GM18520 (cell line): Measurements from ENCODE around the gene OR2T10.
"Not testable (repeated sequence)": the region's sequence is repeated elsewhere in the genome, so short reads cannot be mapped to it uniquely, and the experiment has no call there.

Source experiments
- ATAC-seq: cut with Tn5 transposase; IDR thresholded peaks from one replicate; pipeline ENCODE4 v1.9.1; 2021; ENCODE audit not compliant: unreplicated experiment

OR2T10 gene

DNA sequence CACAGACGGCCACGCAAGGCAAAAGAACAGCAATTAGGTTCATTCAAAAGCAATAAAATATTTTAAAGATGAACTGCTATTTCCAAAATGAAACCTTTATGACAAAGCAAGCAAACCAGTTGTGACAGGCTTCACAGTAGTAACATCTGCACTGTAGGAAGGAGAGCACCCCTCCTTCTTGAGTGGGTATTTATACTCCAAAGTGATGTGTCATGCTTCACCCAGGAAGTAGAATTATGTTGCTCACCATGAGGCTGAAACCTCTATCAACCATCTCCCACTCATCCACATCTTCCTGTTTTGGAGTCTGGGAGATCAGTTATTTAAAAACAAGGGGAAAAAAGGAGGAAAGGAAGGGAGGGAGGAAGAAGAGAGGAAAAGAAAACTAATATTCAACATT is 885 bp downstream of the OR2T10 start:
- no peak for ATAC-seq

DNA sequence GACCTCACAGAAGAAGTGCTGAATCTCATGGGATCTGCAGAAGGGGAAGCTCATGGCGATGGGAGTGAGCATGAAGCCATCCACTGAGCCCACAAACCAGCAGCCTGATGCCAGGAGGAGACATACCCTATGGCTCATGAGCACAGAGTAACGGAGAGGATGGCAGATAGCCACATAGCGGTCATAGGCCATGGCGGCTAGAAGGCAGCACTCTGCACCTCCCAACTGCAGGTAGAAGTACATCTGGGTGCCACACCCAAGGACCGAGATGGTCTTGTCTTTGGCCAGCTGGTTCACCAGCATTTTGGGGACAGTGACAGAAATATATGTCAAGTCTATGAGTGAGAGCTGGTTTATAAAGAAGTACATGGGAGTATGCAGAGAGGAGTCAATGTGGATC is 4.3 kb downstream of the OR2T10 start:
- no peak for ATAC-seq

DNA sequence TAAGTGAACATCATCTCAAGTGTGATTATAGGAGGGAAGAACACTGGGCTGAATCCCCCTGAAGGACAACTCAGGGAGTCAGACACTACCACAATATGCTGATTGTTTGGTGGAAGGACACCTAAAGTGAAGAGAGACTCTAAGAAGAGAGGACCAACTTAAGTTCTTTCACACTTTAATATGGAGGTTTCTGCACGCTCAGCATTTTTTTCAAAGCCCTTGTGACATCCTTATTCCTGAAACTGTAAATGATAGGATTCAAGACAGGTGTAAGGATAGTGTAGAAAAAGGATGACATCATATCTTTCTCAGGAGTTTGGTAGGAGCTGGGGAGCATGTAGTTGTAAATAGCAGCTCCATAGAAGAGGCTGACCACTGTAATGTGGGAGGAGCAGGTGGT is 4.8 kb downstream of the OR2T10 start:
- no peak for ATAC-seq

DNA sequence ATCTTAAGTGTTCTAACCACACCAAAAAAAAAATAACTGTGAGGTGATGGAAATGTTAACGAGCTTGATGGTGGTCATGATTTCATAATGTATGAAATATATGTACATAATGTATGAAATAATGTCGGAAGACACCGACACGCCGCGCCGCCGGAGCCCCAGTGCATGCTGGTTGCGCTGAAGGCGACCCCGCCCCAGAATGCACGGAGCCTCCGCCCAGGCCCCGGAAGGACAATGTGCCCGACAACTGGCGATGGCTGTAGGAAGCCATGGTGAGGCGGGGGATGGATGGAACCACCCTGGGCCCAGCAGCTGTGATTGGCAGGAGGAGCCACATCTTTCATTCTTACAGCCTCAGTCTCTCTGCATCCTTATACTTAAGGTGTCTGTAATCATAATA is 7.4 kb downstream of the OR2T10 start:
- ATAC-seq: no peak

DNA sequence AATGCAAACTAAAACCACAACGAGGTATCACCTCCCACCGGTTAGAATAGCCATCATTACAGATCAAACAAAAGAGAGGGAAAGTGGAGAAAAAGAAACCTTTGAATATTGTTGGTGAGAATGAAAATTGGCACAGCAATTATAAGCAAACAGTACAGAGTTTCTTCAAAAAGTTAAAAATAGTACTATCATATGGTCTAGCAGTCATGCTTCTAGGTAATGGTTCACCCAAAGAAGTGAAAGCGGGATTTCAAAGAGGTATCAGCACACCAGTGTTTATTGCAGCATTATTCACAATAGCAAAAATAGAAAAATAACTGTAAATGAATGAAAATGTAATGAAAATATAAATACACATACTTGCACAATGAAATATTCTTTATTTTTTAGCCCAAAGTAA is 8.2 kb downstream of the OR2T10 start:
- ATAC-seq: no peak

DNA sequence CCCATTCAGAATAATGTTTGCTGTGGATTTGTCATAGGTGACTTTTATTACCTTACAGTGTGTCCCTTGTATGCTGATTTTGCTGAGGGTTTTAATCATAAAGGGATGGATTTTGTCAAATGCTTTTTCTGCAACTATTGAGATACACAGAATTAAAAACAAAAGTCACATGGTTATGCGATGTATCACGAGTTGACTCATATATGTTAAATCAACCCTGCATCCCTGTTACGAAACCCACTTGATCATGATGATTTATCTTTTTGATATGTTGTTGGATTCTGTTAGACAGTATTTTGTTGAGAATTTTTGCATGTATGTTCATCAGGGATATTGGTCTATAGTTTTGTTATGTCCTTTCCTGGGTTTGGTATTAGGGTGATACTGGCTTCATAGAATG is 12.2 kb downstream of the OR2T10 start:
- no peak for ATAC-seq

DNA sequence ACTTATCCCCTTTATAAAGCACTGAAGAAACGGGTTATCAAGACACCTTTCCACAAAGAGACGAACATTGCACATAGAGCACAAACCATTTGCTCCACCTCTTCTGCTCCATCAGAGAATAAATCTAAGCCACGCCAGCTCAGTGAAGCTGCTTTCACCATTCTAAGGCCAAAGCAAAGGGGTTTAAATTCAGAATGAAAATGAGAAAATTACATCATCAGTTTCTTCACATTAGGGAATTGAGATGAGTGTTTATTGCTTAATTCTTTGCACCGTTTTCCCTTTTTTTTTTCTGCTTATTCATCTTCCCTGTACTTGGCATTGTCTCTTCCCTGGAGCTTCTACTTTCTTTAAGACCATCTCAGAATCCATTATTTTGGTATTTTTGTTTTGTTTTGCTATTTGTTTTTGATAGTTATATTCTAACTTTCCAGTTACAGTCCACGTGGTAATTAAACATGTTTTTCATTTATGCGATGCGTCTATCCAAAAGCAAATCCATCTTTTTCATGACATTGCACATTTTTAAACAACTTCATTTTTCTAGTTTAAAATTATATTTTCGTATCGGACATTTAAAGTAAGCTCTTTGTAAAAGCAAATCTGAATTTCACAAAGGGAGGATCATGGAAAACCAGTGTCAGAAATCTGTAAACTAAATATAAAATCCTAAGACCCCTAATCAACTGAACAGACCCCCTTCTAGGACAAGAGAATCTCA is 21.1 kb downstream of the OR2T10 start:
- ATAC-seq: no peak

DNA sequence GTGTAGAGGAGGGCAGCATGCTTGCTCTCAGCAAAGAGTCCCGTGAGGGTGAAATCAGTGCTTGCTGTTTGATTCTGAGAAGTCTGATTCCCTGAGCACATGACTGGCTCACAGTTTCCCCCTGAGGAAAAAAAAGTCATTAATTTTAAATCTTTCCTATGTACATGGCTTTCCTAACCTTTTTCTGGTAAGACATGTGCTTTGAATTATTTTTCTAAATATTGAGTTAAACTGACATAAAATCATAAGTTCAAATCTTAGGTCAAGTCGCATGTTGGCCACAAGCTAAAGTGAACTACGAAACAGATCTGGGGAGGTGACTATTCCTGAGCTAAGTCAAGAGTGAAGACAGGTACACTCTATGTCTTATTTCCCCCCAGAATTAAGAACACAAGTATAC is 22.8 kb downstream of the OR2T10 start, which contains the start of gene OR2T34:
OR2T34 (minus strand) TSS at position 101 of the 400 bp plus-strand sequence; CDS start at position 101, 0 bp downstream.
- not testable (repeated sequence) for ATAC-seq

DNA sequence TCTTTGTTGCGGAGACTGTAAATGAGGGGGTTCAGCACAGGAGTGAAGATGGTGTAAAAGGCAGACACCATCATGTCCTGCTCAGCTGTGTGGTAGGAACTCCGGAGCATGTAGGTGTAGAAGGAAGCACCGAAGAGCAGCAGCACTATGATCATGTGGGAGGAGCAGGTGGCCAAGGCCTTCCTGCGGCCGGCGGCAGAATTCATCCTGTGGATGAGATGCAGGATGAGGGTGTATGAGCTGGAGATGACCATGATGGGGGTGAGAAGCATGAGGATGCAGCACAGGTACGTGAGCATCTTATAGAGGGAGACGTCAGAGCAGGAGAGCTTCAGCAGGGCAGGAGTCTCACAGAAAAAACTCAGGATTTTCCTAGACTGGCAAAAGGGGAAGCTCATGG is 23.6 kb downstream of the OR2T10 start:
- not testable (repeated sequence) for ATAC-seq

DNA sequence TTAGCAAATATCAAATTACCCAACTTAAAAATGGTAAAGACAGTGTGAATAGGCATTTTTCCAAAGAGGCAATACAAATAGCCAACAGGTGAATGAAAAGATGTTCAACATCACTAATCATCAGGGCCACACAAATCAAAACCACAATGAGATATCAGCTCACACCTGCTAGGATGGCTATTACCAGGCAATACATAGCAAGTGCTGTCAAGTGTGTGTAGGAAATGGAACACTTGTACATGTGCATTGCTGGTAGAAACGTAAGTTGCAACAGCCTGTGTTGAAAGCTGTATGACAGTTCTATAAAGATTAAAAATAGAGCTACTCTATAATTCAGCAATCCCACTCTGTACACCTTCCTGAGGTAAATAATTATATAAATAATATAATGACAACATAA is 25.5 kb downstream of the OR2T10 start:
- ATAC-seq: peak; percentile 80

DNA sequence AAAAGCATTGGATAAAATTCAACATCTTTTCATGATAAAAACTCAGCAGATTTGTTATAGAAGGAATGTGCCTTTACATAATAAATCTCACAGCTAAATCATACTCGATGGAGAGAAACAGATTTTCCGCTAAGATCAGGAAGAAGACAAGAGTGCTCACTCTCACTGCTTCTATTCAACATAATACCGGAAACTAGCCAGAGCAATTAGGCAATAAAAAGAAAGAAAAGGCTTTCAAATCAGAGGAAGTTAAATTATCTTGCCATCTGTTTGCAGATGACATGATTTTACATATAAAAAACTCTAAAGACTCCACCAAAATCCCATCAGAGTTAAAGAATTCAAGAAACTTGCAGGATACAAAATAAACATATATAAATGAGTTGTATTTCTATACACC is 26.7 kb downstream of the OR2T10 start:
- ATAC-seq: not testable (repeated sequence)

DNA sequence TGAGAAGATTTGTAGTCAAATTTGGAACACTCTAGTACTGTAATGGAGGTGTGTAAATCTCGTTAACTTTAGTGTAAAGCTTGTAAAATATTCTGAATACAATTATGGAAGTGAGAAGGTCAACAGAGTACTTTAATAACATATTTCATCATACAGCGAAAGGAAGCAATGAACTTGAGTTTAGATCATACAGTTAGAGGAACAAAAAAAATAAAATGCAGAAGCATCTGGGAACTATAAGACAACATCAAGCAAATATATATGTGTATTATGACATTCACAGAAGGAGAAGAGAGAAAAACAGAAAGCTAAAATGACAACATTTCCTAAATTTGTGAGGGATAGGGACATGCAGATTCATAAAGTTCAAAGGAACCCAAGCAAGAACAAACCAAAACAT is 28.5 kb downstream of the OR2T10 start:
- ATAC-seq: not testable (repeated sequence)

DNA sequence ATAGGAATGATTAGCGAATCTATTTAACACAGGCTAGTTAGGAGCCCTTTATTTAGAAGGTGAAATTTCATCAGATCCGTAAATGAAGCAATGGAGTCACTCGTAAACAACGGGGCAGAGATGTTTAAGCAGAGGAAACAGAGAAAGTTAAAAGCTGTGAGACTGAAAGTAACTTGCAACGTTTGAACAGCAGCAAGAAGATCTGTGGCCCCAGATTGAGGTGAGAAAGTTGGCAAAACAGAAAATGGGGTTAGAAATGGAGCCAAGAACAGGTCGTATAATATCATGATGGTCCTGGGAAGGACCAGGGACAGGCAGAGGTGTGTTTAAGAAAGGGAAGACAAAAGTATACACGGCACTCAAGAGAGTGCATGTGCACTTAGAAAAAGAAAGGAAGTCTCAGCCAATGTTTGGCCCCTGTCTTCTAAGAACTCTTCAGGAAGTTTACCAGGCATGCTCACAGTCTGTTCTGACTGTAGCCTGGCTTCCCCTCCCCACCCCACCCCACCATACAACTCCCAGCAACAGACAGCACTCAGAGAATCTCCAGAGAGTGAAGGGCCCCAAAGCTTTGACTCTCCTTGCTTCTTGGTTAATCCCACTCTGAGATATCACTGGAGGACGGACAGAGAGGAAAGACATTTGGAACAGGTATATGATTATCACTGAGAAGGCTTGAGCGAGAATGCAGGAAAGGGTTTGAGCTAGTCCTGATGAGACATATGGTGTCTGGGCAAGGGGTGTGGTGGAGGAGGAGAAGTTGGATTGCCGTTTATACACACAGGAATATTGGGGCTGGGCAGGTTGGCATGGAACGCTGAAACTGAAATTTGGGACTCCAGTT is 31.7 kb downstream of the OR2T10 start:
- not testable (repeated sequence) for ATAC-seq

DNA sequence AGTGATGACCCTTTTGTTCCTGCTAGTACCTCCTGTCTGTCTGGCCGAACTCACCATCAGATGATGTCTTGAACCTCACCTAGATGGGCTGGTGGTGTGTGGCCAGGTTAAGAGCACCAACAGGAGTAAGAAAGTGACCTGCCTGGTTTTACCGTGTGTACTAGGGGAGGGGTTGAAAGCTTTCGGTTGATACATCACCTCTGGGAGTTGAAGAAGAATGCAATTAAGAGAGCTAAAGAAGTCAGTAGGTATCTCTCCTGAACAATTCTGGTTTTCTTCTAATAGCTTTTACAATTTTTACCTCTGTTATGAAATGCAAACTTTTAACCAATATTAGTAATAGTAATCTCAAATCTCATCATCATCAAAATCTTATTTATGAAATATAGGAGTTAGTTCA is 34.8 kb downstream of the OR2T10 start, which contains the start of gene OR2T29:
OR2T29 (minus strand) TSS at position 101 of the 400 bp plus-strand sequence. CDS start 3,281 bp downstream, outside the sequence.
- not testable (repeated sequence) for ATAC-seq

DNA sequence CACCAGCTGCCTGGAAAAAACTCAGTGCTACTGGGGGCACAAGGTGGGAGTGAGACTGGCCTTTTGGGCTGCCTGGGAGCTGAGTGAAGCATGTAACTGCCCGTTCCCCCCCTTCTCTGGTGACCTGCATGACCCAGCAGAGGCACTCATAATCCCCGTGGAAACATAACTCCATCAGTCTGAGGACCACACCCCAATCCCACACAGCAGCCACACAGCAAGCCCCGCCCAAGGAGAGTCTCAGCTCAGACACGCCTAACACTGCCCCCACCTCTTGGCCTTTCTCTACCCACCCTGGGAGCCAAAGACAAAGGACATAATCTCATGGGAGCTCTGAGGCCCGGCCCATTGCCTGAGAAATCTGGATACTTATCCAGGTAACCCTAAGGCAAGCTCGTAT is 46.5 kb downstream of the OR2T10 start:
- not testable (repeated sequence) for ATAC-seq

DNA sequence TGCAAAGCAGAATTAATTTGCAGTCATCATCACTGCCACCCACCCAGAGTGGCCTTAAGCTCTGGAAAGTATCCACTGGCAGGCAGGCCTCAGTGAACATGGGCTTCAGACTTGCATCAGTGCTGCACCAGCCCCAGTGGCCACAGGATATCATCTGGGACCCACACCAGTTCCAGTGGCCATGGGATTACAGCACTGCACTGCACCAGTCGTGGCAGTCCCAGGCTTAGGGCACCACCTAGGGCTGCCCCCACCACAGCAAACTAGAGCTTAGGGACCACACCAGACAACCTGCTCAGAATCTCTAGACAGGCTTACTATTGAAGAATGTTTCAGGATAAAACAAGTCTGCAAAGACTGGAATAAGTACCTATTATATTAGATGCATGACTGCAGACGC is 50.1 kb downstream of the OR2T10 start:
- ATAC-seq: not testable (repeated sequence)
